ENCODE measurements around the gene CCDC197. TPM values are rescaled to one million over a fixed set of nuclear protein-coding genes. Genes with fewer than 3 reads are reported as not detected.

Gene CCDC197
- total RNA-seq, result not detected

- DNase-seq, result no peak
Observed at GRCh38 chr14:93997082-93997481, at the start of gene CCDC197. TSS of gene CCDC197 (plus strand) at chr14:93997301. CDS start at chr14:93998132, 831 bp downstream.

GRCh38 chr14:93949511-93950075 is 47.5 kb upstream of the CCDC197 start:
- no peak for DNase-seq

GRCh38 chr14:93950948-93951634 is 46.0 kb upstream of the CCDC197 start:
- no peak for DNase-seq

- no peak for DNase-seq
Observed at GRCh38 chr14:93951635-93952540, 45.2 kb upstream of the CCDC197 start.

DNA sequence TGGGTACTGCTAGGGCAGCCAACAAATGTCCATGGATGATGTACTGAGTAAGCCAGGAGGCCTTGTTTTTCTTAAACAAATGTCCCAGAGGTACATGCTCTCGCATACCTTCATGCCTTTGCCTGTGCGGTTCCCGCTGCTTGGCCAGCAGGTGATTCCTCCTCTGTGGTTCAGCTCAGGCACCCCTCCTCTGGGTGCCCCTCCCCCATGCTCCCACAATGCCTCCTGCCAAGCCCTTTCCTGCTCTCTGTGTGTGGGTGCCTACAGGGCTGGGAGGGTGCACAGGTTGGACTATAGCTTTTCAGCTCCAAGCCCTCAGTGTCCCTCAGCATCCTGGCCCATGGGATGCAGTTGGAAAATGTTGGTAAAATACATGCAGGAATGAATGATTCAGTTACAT is 44.3 kb upstream of the CCDC197 start:
- no peak for DNase-seq

DNA sequence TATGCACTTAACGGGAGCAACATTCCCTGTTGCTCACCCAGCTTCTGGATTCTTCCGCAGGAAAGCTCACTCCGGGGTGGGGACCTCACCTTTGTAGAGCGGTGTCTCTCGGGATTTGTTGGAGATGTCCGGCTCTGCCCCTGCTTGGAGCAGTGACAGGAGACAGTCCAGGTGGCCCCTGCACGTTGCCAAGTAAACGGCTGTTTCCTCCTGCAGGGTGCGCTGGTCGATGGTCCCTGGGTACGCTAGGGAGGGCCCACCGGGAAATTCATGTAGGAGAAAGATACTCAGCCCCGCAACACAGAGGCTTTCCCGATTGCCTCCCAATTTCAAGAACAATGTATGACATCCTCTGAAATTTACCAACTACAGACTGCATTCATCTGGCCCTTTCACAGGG is 43.8 kb upstream of the CCDC197 start:
- DNase-seq, result no peak

GRCh38 chr14:93953739-93954515 is 43.2 kb upstream of the CCDC197 start:
- DNase-seq, result no peak

DNA sequence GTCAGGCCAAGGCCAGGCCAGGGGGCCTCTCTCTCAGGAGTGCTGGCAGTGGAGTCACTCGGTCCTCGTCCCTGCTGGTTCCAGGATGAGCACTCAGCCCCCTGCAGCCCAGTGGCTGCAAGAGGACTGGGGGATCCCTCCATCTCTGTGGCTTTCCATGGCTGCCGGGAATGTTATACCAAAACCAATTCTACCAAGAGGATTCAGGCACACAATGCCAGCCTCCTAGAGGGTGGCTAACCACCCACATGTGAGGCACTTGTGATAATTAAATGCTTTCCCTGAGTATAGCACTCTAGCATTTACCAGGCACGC is 42.6 kb upstream of the CCDC197 start:
- DNase-seq, result no peak

DNA sequence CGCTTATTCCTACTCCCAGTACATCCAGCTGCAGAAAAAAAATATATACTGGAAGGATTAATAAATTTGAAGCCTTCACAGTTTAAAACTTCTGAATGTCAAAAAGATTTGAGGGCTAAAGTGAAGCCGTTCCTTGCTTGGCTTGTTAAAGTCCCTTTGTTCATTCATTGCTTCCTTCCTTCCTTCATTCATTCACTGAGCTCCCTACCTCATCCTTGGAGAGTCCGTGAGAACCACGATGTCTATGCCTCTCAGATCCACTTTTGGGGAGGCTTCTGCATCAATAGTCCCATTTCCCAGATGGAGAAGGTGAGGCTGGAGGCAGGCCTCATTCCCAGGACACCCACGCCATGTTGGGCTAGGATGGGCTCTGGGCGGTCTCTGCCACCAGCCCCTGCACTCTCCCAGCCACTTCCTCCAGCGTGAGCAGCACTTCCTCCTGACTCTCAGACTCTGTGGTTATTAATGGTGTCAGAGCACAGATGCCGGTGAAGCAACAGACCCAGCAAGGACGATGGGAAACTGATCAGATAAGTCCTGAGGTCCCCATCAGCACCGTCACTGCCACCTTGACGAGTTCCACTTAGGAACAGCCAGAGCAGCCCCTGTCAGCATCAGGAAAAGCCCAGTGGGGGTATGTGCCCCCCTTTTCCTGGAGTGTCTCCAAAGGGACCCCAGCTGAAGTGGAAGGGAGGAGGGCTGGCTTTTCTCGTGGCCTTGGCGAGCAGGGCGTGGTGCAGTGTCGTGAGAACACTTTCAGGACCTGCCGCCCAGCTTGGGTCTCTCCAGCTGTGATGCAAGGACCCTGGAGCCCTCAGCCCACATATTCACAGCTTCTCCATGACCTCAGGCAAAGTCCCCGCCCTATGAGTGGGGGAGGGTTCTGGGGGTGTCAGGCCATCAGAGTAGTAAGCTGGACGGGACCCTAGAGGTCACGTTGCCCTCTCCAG is 41.9 kb upstream of the CCDC197 start:
- DNase-seq, result no peak

GRCh38 chr14:93955850-93956481 is 41.1 kb upstream of the CCDC197 start:
- no peak for DNase-seq

DNA sequence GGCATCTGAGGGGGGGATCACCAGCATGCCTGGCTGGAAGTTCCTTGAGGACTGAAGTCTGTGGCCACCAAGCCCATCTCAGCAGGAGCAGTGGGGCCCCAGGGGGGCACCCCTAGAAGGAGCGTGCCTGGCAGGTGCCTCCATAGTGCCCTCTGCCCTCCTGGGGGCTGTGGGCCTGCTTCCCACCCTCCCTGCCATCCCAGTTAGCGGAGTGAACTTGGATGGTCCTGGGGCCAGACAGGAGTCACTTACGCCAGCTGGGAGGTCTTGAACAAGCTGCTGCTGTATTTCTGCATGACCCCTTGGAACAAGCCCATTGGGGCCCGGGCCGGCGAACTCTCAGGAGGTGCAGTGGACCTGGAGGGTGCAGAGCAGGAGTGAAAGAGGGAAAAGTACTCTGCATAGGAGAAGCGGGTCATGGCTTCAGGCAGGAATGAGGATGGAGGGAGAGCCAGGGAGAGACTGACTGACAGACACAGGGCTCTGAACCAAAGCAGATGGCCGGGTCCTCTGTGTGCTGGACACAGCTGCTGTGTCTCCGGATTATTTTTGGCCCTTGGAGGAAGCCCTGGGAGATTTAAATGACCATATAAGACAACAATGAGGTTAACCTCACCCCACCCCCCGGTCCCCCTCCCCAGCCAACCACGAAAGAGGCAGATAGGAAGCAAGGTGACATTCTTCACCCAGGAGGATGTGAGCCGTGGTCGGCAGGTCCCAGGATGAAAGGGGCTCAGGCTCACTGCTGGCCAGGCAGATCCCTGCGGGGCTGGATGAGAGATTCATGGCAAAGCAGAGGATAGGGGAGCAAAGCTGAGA is 40.4 kb upstream of the CCDC197 start:
- DNase-seq, result no peak

GRCh38 chr14:93957333-93957710 is 39.8 kb upstream of the CCDC197 start:
- no peak for DNase-seq

- DNase-seq, result no peak
Observed at GRCh38 chr14:93957751-93958566, 39.1 kb upstream of the CCDC197 start.

DNA sequence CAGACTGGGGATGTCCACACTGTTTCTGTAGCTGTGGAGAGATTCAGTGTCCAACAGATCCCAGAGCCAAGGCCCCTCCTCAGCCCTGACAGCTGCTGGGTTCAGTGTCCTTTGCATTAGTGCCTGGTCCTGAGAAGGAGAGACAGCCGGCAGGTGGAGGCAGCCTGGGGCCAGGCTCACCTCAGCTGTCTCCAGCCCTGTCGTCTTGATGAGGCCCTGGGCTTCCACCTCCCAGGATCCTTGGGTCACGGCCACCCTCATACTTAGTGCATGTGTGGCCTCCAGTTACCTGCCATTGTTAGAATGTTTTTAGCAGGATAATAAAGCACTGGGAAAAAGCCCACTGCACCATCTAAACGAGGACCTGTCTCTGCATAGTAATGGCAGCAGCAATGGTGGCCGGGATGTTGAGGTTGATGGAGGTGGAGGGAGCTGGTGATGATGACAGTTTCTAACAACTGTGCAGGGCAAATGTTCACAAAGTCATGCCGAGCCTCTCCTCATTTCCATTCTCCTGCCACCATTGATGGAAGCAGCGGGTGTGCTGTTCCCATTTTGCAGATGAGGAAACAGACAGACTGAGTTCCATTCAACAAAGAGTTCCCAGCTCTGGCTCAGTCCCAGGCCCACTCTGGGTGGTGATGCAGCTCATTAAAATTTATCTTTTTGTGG is 38.4 kb upstream of the CCDC197 start:
- no peak for DNase-seq

DNA sequence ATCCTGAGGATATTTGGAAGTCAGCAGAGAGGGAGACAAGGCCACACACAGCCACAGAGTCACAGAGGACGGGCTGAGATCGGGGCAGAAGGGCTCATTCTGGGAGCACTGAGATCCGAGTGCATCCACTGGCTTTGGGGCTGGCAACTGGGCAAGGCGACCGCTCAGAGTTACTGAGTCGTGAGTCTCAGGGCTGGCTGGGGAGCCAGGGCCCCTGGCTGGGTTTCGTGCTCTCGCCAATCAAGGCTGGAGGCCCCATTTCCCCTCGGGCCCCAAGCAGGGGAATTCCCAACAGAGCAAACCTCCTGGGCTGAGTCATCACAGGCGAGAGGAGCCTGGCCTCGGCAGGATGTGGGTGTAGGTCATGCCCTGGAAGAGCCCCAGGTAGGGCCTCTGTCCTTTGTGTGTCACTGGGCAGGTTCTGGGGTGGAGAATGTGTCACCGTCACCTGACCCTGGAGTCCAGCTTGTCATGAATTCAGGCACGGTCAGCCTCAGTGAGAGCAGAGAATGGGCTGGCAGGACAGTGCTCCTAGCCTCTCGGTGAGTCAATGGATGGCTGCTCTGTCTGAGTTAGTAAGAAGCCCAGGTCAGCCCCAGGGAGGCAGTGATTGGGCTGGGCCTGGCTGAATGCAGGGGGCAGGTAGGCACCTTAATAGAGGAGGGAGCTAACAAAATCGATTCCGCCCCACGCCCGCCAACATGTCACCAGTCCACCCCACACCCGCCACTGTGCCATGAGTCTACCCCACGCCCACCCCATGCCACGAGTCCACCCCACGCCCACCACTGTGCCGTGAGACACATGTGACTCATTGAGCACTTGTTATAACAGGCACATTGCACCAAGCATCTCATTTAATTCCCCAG is 37.6 kb upstream of the CCDC197 start:
- DNase-seq, result no peak

GRCh38 chr14:93960108-93960475 is 37.0 kb upstream of the CCDC197 start:
- DNase-seq, result no peak

GRCh38 chr14:93960774-93961438 is 36.2 kb upstream of the CCDC197 start:
- no peak for DNase-seq

Measured in occipital lobe (tissue), 2 donors.